Body of pancreas (tissue), 4 donors: ENCODE data around the gene AK9.

ENCODE experiments used
- CTCF ChIP-seq, 7 experiments: fragments of 450-650 bp in 4 of 7; fragments of 200-600 bp in 3 of 7; sonication (generic) in 3 of 7; IDR thresholded peaks; one replicate each; pipeline ENCODE4 v1.5.1; 2016 to 2019; ENCODE audit warnings: antibody characterized with exemption in 7 of 7
- POLR2A ChIP-seq, 3 donors: fragments of 450-650 bp; IDR thresholded peaks; one replicate each; pipeline ENCODE4 v1.6.1; 2016; ENCODE audit warnings: antibody characterized with exemption in 3 of 3, mild to moderate bottlenecking in 2 of 3

- TF ChIP-seq POLR2A (IDR thresholded peaks at IDR 0.05) (no peak), CTCF (IDR thresholded peaks at IDR 0.05) (no peak)
These were observed 177.4 kb downstream of the AK9 start for GRCh38 chr6:109513571-109514071.
